GM20431 (cell line): ENCODE data around the gene PKDCC.

Source experiments
- in situ Hi-C: fragments of 300-500 bp; cut with MseI, MboI; formaldehyde crosslinking; loops from one replicate; pipeline ENCODE4 v1.15.0; 2020; ENCODE audit warnings: low sequenced_read_pairs; ENCODE audit not compliant: unreplicated experiment

PKDCC gene, protein sequence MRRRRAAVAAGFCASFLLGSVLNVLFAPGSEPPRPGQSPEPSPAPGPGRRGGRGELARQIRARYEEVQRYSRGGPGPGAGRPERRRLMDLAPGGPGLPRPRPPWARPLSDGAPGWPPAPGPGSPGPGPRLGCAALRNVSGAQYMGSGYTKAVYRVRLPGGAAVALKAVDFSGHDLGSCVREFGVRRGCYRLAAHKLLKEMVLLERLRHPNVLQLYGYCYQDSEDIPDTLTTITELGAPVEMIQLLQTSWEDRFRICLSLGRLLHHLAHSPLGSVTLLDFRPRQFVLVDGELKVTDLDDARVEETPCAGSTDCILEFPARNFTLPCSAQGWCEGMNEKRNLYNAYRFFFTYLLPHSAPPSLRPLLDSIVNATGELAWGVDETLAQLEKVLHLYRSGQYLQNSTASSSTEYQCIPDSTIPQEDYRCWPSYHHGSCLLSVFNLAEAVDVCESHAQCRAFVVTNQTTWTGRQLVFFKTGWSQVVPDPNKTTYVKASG

DNA sequence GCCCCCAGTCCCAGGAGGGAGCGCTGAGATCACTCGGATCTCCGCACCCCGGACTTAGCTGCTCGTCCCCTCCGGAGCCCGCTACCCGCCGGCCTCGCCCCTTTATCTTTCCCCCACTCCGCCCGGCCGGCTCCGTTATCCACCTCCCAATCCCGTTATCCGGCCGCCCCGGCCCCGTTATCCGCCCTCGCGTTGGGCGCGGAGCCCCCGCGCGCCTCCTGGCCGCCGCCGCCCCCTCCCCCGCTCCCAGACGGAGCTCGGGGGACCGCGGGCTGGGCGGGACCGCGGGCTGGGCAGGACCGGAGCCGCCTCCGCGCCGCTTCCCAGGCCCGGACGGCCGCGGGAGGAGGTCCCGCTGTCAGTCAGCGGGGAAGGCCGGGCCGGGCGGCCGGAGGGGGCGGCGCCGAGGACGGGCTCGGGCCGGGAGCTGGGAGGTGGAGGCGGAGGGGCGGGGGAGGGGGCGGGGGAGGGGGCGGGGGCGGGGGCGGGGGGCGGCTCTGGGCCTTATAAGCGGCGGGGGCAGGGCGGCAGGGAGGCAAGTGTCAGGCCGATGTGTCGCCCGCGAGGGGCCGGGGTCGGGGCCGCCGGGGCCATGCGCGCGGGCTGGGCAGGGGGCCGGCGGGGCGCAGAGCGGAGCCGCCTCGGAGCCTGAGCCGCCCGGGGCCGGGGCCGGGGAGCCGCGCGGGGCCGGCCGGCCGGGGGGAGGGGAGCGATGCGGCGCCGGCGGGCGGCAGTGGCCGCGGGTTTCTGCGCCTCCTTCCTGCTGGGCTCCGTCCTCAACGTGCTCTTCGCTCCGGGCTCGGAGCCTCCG lies at the start of gene PKDCC:
TSS of gene PKDCC (plus strand) at position 534 of the 811 bp plus-strand sequence. CDS start at position 713, 179 bp downstream.
- in situ Hi-C loops: no loop called here

DNA sequence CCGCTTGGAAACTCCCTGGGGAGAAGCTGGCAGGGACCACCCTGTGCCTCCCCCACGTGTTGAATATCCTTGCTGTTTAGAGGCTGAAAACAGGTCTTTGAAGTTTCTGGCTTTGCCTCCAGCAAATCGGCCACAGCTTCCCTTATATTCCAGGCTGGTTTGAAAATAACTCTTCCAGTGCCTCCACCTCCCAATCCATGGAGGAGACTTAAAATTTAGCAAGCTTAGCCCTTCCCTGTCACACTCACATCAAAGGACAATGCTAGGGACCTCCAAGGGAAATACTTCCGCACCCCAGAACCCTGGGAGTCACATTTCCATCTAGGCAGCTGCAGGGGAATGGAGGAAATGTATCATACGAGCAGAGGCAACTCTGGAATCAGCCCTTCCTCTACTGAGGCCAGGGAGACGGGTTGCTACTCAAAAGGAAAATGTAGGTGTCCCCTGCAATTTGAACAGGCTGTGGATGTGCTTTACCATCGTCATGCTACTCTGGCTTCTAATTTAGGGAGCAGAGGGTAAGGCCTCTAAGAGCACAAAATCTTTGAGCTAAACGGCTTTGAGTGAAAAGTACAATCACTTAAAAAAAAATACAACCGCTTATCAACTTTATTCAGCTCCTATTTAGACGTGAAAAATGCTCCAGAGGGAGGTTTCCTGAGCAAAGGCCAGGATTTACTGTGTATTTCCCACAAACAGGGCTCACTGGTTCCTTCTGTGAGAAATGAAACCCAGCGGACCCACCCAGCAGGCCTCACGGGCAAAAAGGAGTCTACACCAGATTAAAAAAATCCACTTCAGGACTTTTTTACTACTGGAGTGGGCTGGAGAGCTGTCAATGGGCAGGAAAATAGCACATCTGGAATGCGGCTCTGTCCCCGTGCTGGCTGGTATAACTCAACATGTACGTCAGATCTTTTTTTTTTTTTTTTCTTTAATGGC lies 49.4 kb upstream of the PKDCC start:
- in situ Hi-C loops: no loop called here

DNA sequence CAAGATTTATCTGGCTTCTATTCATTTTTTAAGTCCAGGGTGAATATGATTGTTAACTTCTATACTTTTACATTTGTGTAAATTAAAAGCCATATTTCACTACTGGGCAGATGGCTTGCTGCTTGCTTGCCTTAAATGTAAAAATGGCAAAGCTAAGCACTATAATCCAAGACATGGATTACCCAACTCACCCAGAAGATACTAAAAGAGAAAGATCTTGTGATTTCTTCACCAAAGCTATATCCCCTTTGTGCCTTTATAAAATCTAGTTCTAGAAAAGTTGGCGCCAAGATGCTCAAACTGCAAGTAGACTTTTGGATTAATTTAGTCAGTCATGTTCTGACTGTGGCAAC lies 48.7 kb upstream of the PKDCC start:
- in situ Hi-C loops: no loop called here

DNA sequence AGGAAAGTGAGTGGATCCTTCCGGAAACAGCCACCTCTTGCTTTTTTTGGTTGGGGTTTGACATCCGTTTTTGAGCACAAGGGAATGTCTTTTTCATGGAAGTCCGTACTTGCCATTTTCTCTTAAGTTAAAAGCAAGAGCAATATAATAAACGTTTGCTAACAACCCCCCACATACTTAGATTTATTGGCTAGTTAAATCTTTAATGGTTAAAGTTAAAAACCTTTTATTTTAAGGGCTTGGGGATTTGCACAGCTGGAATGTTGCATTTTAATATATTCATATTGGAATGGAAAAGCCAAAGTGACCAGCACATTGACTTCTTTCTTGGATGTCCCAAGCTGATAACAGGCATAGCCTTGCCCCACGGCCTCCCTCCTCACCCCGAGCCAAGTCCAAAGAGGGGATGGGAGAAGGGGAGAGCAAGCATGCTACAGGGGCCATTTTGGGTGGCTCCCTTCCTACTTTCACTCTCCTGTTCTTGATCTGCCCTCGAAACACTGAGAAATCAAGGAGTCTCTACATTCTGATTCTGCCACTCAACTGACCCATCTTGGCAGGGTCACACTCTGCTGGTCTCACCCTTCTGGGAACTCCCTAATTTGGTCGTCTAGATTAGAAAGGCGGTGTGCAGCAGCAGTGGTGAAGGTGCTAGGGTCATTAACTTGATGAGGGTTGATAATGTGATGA lies 48.1 kb upstream of the PKDCC start:
- in situ Hi-C loops: no loop called here

DNA sequence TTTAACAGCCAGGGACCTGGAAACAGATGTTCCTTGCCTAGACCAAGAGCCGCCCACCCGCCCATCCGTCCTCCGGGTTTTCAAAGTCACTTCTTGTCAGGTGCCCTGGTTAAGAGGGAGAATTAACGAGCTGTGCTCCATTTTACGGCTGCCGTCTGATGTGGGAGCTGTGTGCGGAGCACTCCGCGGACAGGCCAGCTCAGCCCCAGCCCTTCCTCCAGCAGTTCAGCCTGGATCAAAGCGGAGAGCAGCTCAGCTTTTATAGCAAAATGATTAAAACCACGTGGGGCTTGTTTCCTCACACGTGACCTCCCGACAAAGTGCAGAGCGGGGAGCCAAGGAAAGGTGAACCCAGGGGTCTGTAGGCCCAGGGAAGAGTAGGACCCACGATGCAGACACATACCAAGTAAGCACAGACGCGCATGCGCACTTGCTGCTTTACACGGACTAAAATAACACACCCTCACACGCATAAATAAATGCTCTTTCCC lies 46.1 kb upstream of the PKDCC start:
- in situ Hi-C loops: no loop called here

DNA sequence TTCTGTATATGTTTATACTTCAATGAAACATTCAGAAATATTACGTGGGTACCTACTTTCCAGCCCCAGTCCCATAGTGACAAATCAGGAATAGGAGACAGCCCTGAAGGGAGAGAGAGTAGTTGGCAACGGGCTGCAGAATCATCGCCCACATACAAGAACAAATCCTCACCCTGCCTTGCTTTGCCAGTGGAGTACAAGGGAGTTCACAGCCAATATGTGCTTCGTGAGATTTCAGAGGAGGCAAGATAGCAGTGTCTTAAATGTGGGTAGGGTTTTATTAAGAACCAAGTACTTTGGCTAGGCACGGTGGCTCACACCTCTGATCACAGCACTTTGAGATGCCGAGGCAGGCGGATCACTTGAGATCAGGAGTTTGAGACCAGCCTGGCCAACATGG lies 40.3 kb upstream of the PKDCC start:
- in situ Hi-C loops: no loop called here

DNA sequence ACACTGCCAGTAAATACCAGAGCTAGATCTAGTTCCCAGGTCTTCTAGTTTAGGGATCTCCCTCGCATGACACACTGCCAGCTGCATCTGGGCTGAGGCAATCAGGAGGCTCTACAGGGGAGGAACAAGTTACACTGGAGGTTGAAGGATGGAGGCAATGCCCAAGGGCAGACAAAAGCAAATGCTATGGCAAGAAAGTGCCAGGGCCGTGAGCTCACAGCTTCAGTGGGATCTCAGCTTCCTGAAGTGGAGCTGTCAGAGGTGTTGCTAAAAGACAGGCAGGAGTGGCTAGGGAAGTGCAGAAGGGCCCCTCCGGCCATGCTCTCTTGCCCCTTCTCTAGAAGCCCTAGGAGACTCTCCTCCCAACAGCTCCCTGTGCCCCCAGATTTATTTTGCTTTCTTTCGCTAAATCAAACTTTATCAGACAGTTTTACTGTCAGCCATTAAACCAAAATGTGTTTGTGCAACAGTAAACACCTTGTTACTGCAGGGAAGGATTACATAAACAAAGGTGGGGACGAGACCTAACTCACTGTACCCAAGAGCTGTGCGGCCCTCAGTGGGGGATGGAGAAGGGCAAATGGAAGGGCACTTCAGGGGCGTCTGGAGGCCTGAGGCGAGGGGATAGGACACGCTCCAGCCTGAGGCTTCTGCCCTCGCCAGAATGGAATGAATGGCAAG lies 39.4 kb upstream of the PKDCC start:
- in situ Hi-C loops: no loop called here

DNA sequence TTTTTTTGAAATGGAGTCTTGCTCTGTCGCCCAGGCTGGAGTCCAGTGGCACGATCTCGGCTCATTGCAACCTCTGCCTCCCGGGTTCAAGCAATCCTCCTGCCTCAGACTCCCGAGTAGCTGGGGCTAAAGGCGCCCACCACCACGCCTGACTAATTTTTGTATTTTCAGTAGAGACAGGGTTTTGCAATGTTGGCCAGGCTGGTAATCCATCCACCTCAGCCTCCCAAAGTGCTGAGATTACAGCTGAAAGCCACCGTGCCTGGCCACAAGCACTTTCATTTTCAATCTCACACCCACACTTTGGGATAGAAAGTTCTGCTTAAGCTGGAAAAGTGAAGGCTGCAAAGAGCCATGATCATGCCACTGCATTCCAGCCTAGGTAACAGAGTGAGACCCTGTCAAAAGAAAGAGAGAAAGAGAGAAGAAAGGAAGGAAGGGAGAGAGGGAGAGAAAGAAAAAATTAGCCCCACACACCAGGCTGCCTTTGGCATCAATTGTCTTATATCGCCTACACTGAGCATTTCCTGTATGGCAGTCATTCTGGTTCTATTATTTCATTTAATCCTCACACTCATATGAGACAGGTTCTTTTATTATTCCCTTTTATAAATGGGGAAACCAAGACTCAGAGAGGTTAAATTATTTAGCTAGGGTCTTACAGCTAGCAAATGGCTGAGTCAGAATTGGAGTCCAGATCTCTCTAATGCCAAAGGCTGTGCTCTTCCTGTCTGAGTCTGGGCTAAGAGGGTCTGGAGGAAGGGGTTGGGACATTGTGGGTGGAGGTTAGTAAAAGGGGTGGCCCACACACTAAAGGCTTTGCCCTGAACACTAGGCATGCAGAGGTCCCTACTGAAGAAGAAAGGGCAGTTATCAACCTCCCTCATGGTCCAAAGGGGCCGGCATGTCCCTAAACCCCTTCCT lies 37.9 kb upstream of the PKDCC start:
- in situ Hi-C loops: no loop called here

DNA sequence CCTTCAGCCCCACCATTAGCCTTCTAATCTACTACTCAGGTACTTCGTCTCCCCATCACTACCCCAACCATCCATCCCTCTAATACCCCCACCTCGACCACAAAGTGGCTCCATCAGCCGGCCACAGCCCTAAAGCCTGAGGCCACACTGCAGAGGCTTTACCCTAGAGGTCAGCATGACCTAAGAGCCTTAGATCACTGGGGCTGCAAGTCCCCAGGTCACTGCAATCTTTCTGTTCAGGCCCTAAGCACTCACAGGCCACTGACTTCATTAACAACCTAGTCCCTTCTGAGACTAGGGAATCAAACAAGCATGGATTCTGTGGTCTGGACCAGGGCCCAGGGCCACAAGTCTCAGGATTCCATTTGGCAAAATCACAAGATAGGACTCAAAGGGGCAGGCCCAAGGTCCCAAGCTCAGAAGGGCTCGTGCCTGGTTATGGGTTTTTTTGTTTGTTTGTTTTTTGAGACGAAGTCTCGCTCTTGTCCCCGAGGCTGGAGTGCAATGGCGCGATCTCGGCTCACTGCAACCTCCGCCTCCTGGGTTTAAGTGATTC lies 37.0 kb upstream of the PKDCC start:
- in situ Hi-C loops: no loop called here

DNA sequence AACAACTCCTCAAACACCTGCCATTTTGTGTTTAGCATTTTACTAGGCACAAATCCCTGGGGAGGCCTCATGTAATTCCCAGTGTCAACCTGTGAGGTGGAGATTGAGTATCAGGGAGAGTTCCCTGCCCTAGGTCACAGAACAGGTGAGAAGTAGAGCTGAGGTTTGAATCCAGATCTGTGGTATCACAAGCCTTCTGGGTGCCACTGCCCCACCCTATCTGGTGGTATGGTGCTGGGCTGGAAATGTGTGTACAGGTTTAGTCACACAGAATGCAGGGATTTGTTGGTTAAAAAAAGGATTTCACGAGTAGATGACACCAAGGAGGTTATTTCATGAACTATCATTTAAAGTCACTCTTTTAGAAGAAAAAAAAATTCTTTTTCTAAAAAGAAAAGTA lies 35.7 kb upstream of the PKDCC start:
- in situ Hi-C loops: no loop called here

DNA sequence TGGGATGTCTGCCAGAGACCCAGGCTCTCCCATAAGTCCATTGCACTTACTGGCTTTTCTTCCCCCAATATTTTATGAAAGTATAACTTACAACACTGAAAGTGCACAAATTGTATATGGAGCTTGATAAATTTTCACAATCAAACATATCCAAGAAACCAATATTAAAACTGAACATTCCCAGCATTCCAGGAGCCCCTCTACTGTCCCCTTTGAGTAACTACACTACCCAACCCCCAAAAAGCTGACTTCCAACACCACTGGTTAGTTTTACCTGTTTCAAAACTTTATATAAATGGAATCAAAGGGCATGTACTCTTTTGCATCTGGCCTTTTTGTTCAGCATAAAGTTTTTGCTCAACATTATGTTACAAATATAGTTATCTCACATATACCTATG lies 35.2 kb upstream of the PKDCC start:
- in situ Hi-C loops: no loop called here

DNA sequence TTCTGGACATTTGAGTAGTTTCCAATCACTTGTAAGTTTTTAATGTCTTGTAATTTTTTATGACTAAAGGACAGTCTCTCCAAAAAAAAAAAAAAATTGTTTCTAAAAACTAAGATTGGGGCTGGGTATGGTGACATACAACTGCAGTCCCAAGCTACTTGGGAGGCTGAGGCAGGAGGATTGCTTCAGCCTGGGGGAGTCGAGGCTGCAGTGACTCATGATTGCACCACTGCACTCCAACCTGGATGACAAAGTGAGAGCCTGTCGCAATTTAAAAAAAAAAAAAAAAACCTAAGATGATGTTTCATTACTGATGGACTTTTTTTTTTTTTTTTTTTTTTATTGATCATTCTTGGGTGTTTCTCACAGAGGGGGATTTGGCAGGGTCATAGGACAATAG lies 34.4 kb upstream of the PKDCC start:
- in situ Hi-C loops: no loop called here

DNA sequence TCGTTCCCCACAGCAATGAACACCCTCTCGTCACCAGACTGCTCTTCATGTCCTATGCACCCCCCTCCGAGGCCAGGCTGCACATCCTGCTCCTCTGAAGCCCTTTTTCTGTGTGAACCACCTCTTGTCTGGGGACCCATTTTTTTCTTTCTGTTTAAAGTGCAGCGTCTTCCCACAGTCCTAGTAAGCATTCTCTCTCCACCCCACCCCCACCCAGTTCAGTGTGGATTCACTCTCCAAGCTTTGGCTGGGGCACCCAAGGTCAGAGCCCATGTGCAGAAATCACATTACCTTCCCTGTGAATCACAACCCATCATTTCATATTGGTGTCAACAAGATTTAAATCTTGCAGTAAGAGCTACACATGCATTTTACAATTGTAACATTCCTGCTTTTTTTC lies 26.4 kb upstream of the PKDCC start:
- in situ Hi-C loops: no loop called here

DNA sequence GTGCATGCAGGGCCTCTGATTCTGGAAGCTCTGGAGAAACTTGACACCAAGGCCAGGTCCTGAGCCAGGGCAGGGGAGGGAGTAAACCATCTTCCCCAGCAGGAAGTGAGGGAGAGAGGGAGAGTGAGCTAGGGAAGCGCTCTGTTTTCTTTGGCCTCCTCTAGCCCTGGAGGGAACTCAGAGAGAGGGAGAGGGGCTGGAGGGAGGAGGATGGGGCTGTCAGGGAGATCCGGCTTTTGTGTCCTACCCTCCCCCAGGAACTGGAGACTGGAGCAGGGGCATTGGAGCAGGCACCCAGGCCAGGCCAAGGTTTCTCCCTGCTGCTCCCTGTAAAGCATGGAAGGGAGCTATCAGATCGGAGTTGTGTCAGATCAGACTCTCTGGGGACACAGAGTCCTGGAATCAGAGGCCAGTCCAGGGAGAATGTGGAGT lies 22.7 kb upstream of the PKDCC start:
- in situ Hi-C loops: no loop called here

DNA sequence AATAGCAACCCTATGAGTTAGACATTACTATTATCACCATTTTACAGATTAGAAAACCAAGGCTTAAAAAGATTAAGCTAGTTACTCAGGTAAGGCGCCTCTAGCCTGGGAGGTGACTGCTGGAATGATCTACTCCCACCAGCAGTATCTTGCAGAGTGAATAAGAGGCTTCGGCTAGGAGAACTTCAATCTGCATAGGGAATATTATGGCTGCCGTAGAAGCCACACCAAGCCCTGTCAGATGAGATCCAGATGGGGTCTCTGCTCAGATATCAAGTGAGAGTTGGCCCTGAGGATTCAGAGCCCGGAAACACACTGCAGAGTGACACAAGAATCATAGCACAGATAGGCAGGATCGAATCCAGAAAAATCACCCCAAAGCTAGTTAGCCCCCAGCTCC lies 21.5 kb upstream of the PKDCC start:
- in situ Hi-C loops: no loop called here

DNA sequence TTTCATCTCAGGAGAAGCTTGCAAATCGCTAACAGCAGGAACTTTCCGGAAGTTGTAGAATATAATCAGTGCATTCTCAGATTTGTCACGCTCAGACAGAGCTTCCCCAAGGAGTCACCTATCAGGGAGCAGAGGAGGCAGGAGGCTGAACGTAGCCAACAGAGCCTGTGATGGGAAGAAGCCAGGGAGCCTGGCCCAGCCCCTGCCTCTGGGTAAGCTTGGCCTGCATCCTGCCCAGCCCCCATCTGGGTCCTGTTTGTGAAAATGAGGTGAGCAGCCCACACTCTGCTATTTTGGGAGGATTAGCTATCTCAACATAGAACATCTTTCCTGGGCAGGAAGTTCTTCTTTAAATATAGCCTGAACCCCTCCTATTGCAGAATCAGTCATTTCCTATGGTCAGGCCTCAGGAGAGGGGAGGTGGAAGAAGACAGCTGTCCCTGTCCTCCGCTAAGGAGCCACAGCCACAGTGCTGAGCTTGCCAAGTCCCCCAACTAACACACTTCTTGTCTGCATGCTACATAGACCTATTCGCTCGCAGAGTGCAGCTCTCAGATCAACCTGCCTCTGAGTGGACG lies 19.2 kb upstream of the PKDCC start:
- in situ Hi-C loops: no loop called here

DNA sequence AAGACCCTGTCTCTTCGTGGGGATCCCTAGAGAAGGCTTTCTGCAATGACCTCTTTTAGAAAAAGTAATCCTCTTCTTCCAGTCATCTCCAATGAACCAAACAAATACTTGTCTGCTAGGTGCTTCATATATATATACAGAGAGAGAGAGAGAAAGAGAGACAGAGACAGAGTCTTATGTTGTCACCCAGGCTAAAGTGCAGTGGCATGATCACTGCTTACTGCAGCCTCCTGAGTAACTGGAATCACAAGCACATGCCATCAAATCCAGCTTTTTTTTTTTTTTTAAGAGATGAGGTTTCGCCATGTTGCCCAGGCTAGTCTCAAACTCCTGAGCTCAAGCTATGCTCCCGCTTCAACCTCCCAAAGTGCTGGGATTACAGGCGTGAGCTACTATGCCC lies 18.6 kb upstream of the PKDCC start:
- in situ Hi-C loops: no loop called here
